ENCODE data around the gene CFAP251. TPM values are rescaled to one million over a fixed set of nuclear protein-coding genes. Genes with fewer than 3 reads are reported as not detected.

CFAP251 gene
- total RNA-seq, 1 experiment from 2014 or later: 3.2 TPM

DNA sequence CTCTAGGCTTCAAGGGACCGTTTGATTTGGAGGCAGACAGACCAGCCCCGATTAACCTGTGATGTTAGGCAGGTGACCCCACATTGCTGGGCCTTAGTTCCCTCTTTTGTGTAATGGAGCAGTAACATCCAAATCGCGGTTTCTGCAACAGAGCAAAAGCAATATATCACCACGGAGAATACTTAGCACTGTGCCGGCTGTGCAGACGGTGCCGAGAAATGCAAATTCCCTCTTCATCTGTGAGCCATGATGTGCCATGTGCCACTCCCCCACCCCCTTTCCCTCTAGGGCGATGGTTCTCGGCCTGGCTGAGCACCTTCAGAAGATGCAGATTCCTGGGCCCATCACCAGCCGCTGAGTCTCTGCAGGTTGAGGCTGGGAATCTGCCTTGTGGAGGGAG, 114.2 kb downstream of the CFAP251 start:
- TF ChIP-seq, protein P1, sequence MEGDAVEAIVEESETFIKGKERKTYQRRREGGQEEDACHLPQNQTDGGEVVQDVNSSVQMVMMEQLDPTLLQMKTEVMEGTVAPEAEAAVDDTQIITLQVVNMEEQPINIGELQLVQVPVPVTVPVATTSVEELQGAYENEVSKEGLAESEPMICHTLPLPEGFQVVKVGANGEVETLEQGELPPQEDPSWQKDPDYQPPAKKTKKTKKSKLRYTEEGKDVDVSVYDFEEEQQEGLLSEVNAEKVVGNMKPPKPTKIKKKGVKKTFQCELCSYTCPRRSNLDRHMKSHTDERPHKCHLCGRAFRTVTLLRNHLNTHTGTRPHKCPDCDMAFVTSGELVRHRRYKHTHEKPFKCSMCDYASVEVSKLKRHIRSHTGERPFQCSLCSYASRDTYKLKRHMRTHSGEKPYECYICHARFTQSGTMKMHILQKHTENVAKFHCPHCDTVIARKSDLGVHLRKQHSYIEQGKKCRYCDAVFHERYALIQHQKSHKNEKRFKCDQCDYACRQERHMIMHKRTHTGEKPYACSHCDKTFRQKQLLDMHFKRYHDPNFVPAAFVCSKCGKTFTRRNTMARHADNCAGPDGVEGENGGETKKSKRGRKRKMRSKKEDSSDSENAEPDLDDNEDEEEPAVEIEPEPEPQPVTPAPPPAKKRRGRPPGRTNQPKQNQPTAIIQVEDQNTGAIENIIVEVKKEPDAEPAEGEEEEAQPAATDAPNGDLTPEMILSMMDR (conservative IDR thresholded peaks at IDR 0.05; ENCODE audit: low read depth, low read length): no peak
- TF ChIP-seq EZH2 (IDR thresholded peaks at IDR 0.05; ENCODE audit: low read length, unreplicated experiment) (no peak), EZH2phosphoT487 (IDR thresholded peaks at IDR 0.05; ENCODE audit: borderline replicate concordance, low read length) (no peak)
- peaks cover 72% of the 10 kb centered on the region for H3K79me2 ChIP-seq (ENCODE audit: low read length)
- H4K20me1 ChIP-seq (ENCODE audit: low read length): peaks cover 20% of the 10 kb centered on the region; the same call in 1 of the 2 replicates
- no peak overlapping the region for H3K4me3 ChIP-seq (ENCODE audit: low read length)
- no peak overlapping the region for H3K9ac ChIP-seq (ENCODE audit: low read length)
- no peaks in the 10 kb centered on the region for H3K9me2 ChIP-seq (replicated peaks; ENCODE audit: low read length)
- no peak overlapping the region for H2AFZ ChIP-seq (ENCODE audit: low read length)
- CTCF ChIA-PET: no interaction called here
- H3K27me3 ChIP-seq (ENCODE audit: low read length): no peaks in the 10 kb centered on the region
- H3K4me1 ChIP-seq (ENCODE audit: insufficient read depth, low read length): peaks cover 13% of the 10 kb centered on the region
- H3K27ac ChIP-seq (ENCODE audit: low read length): no peak overlapping the region
- no peaks in the 10 kb centered on the region for H3F3A ChIP-seq (ENCODE audit: low read length, unreplicated experiment)
- DNase-seq (no peak), ATAC-seq (no peak)
- POLR2A ChIA-PET (ENCODE audit: unreplicated experiment): no interaction called here
- intact Hi-C loops (cut with micrococcal nuclease): no loop called here
- BruUV-seq (replicated peaks): no TSS peak
- H3K4me2 ChIP-seq (ENCODE audit: low read length): no peak overlapping the region
- H3K9me3 ChIP-seq (ENCODE audit: low read length): no peaks in the 10 kb centered on the region
- peaks cover 22% of the 10 kb centered on the region for H3K36me3 ChIP-seq (ENCODE audit: low read depth, low read length)

DNA sequence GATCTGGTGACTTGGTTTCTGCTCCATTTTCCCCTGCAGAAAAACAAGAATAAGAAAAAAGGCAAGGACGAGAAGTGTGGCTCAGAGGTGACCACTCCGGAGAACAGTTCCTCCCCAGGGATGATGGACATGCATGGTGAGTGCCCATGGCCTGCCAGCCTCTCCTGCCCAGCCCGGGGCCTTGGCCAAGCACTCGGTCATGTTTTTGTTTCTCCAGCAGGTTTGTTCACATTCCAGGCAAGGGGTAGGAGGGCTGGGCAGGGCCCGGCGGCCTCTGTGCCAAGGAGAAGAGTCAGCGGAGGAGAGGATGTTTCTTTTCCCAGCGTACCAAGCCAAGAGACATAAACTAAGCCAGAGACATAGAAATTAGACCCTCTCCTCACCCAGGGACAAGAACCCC, 116.9 kb downstream of the CFAP251 start:
- ATAC-seq (peak; percentile 75), DNase-seq (peak; percentile 81)
- Histone ChIP-seq H3K4me3 (ENCODE audit: low read length) (no peak overlapping the region), H2AFZ (ENCODE audit: low read length) (no peak overlapping the region), H3K79me2 (ENCODE audit: low read length) (peaks cover 44% of the 10 kb centered on the region), H3K36me3 (ENCODE audit: low read depth, low read length) (peaks cover 31% of the 10 kb centered on the region), H3K27me3 (ENCODE audit: low read length) (no peaks in the 10 kb centered on the region), H3F3A (ENCODE audit: low read length, unreplicated experiment) (no peaks in the 10 kb centered on the region), H3K4me1 (ENCODE audit: insufficient read depth, low read length) (peaks cover 13% of the 10 kb centered on the region), H3K4me2 (ENCODE audit: low read length) (peak overlapping the region; percentile 60), H3K9me3 (ENCODE audit: low read length) (no peaks in the 10 kb centered on the region), H3K9ac (ENCODE audit: low read length) (no peak overlapping the region), H3K9me2 (replicated peaks; ENCODE audit: low read length) (no peaks in the 10 kb centered on the region), H3K27ac (ENCODE audit: low read length) (peak overlapping the region; percentile 39), H4K20me1 (ENCODE audit: low read length) (0 out of 2 replicates have a peak, but pooled peaks cover 3% of the 10 kb centered on the region)
- no TSS peak for BruUV-seq (replicated peaks)
- ChIA-PET CTCF (no interaction called here), POLR2A (ENCODE audit: unreplicated experiment) (no interaction called here)
- intact Hi-C loops (cut with micrococcal nuclease): no loop called here
- TF ChIP-seq EZH2 (IDR thresholded peaks at IDR 0.05; ENCODE audit: low read length, unreplicated experiment) (no peak), EZH2phosphoT487 (IDR thresholded peaks at IDR 0.05; ENCODE audit: borderline replicate concordance, low read length) (no peak)
- TF ChIP-seq, protein P1 (conservative IDR thresholded peaks at IDR 0.05; ENCODE audit: low read depth, low read length): no peak

DNA sequence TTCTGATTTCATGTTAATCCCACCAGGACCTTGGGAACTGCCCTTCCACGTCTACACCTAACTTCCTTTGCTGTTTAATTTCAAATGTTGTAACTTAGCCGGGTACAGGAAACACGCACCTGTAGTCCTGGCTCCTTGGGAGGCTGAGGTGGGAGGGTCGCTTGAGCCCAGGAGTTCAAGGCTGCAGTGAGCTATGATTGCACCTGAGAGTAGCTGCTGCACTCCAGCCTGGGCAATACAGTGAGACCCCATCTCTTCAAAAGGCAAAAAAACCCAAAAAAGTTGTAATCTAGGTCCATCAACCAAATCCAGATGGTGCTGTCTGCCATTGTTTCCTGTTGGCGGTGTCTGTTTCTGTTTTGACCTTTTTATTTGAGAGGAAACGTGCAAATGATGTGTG, 117.8 kb downstream of the CFAP251 start:
- Histone ChIP-seq H2AFZ (ENCODE audit: low read length) (no peak overlapping the region), H3K79me2 (ENCODE audit: low read length) (peaks cover 36% of the 10 kb centered on the region), H3K4me1 (ENCODE audit: insufficient read depth, low read length) (peaks cover 13% of the 10 kb centered on the region), H3K9ac (ENCODE audit: low read length) (no peak overlapping the region), H3K9me2 (replicated peaks; ENCODE audit: low read length) (no peaks in the 10 kb centered on the region), H3K9me3 (ENCODE audit: low read length) (no peaks in the 10 kb centered on the region), H4K20me1 (ENCODE audit: low read length) (no peaks in the 10 kb centered on the region), H3K4me2 (ENCODE audit: low read length) (no peak overlapping the region), H3K27me3 (ENCODE audit: low read length) (no peaks in the 10 kb centered on the region), H3K4me3 (ENCODE audit: low read length) (no peak overlapping the region), H3F3A (ENCODE audit: low read length, unreplicated experiment) (no peaks in the 10 kb centered on the region), H3K27ac (ENCODE audit: low read length) (no peak overlapping the region), H3K36me3 (ENCODE audit: low read depth, low read length) (peaks cover 34% of the 10 kb centered on the region)
- DNase-seq: no peak
- TF ChIP-seq EZH2 (IDR thresholded peaks at IDR 0.05; ENCODE audit: low read length, unreplicated experiment) (no peak), EZH2phosphoT487 (IDR thresholded peaks at IDR 0.05; ENCODE audit: borderline replicate concordance, low read length) (no peak)
- TF ChIP-seq, protein P1 (conservative IDR thresholded peaks at IDR 0.05; ENCODE audit: low read depth, low read length): no peak
- BruUV-seq (replicated peaks): no TSS peak
- no peak for ATAC-seq
- POLR2A ChIA-PET (ENCODE audit: unreplicated experiment): no interaction called here
- CTCF ChIA-PET: no interaction called here
- intact Hi-C loops (cut with micrococcal nuclease): no loop called here
